Activated CD8-positive, alpha-beta memory T cell treated with anti-CD3 and anti-CD28 coated beads for 24 hours (primary cell): ENCODE results near the gene MYL3.

ENCODE experiments used
- DNase-seq: peaks from one replicate; pipeline ENCODE4 v3.0.0-alpha.2; 2020

The MYL3 gene

DNA sequence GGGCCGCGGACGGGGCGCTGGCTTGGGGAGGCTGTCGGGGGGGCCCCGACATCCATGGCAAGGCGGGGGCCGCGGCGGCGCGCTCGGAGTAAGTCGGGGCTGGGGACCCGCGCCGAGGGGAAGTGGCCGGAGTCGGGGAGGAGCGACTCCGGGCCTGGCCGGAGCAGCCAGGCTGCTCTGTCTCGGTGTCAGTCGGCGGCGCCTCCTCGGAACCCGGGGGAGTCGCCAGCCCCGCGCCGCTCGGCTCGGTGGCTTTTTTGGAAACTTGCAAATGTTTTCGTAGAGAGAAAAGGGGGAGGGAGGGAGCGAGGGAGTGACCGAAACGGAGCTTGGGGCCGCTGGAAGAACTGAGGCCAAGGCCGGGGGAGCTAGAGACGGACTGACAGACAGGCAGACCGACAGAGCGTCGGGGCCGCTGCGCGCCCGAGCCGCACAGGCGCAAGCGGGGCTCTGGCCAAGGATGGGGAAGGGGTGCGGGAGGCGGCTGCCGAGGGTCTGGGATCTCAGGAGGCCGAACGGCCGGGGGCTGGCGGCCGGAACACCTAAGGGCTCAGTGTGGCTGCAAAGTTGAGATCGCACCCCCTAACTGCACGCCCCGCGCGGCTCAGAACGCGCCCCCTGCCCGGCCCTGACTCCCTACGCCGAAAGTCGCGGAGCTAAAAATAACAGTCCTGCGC is 19.3 kb upstream of the MYL3 start:
- DNase-seq = peak; percentile 65

DNA sequence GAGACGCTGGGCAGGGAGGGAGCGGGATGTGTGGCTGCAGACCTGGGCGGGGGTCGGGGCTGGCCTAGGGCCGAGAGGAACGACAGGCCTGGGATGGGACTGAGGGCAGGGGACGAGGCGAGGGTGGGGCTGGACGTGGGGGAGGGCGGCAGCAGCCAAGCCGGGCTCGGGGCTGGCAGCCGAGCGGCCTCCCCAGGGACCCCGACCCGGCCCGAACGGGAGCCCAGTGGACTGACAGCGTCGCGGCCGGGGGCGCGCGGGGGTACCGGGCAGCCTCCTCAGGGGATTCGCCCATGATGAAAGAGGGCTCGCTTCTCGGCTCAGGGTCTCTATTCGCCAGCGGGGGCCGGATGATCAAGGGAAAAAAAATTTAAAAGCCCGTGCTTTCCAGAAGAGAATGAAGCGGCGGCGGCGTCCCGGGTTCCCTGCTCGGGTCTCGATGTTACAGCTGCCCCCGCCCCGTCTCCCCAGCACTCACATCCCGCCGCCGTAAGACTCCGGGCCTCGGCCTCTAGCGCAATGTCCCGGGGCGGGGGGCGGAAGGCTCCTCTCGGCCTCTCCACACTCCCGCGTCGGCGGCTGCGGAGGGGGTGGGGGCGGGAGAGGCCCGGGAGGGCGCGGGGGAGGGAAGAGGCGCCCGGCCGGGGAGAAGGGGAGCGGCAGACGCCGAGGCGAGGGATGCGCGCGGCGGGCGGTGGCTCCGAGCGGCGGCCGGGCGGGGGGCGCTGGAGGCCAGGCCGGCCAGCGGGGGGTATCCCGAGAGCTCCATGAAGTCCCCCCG is 18.5 kb upstream of the MYL3 start:
- peak; percentile 65 for DNase-seq

DNA sequence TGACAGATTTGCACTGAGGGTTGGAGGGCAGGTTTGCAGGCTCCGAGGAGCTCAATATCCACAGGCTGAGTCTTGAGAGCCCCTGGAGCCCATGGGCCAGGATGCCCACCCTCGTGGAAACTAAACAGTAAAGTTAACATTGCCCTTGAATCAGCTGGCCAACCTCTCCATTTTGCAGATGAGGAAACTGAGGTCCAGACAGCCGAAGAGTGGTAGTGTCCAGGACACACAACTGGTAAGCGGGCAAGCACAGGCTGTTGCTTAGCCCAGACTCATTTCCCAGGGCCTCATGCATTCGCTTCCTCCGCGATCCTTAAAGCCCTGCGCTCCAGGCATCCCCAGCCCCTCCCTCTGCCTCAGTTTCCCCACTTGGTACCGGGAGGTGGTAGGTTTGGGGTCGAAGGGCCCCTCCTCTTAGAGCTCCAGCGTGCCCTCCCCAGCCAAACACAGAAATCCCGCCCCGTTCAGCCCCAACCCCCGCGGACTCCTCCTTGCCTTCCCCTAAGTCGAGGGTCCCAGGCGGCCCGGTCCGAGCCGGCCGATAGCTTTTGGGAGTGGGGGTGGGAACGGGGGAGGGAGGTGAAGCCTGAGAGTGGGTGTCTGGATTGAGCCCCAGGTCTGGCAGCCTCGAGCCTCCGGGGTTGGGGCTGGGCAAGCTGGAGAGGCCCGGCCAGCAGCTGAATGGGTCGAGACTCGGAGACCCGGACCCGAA is 17.8 kb upstream of the MYL3 start:
- no peak for DNase-seq

DNA sequence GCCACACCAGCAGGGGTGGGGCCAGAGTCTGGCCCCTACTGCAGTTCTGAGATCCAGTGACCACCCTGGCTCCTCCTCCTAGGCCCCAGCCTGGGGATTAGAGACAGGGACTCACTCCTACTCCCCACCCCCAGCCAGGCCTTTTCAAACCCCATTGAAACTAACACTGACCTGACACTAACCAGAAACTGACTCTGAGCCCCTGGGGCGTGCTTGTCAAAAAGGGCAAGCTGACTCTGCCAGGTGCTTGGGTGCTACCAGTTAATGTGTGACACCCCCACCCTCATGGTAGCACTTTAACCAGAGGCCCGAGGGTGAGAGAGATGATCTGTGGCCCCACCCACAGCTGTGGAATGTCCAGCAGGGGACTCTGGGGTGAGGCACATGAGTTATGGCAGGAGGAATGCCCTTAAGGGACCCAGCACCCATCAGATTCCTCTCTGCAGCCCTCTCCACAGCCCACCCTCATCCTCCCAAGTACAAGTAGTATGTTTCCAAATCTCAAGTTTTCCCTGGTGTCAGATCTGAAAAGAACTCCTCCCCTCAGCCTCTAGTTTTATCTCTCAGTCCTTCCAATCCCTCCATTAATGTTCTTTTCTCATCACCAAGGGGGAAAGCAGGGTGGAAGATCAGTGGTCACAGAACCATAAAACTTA is 15.7 kb upstream of the MYL3 start:
- DNase-seq = no peak

DNA sequence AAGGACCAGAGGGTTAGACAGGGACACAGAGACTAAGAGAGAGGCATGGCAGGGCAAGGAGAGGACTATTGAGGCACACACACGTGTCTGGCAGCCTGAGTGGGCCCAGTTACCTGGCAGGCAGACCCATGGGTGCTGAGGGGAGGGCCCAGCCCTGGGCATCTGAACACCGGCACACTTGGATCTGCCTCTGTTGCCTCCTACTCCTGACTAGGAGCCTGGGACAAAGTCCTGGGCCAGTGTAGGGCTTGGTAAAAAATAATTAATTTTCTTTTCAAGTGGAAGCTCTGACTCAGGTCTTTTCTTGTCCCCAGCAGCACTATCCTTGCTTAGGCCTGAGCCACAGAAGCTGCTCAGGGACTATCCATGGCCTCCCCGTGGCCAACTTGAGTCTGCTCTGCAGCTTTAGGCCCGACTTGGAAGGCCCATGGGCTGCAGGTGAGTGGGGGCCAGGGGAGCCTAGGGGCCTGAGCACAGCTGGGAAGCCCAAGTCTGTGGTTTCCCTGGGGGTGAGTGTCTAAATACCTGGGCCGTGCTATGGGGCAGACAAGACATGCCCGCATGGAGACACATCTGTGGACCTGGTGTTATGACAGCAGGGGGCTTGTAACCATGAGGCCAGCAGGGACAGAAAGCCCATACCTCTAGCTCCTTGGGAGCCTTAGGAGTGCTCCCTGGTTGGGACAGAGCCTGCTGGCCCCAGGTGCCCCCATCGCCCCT is 14.3 kb upstream of the MYL3 start, which contains the start of gene PTH1R:
Gene PTH1R, plus strand, starts transcription at position 316 of the 720 bp plus-strand sequence. CDS start 5,839 bp downstream, outside the sequence.
- DNase-seq = no peak

DNA sequence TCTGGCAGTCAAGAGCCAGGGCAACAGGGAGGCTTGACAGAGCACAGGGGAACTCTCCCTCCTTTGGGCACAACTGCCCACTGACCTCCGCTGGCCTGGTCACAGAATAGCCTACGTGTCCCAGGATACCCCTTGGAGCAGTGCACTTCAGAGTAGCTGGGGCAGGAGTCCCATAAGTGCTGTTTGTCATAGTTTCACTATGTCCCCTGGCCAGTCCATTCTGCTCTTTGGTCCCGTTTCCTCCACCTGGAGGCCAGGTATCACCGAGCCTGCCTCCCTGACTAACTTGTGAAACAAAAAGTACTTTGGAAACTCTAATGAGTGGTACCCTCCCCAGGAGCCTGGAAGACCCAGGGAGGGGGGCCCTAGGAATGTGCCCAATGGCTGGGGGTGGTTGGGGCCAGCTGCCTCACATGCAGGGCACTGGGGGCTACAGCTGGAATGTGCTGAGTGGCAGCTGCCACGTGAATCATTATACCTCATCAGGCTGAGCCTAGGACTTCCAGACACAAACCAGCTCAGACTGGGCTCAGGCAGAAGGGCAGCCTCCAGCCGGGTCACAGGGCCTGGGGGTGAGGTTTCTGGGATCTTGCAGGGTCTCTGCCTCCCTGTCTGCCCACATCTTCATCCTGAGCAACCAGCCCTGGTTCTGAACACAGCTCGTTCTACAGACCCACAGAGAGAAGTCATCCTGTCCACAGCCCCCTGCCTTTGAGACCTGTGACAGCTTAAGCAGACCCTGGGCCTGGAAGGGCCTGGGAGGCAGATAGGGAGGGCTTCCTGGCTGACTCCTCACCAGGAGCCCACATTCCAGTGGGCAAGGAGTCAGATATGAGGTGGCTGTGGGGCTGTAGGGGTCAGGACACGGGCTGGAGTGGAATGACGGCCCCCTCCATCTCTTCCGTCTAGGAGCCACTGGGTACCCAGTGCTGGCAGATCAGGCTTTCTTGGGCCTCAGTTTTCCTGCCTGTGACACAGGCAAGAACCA is 13.4 kb upstream of the MYL3 start:
- DNase-seq = no peak

DNA sequence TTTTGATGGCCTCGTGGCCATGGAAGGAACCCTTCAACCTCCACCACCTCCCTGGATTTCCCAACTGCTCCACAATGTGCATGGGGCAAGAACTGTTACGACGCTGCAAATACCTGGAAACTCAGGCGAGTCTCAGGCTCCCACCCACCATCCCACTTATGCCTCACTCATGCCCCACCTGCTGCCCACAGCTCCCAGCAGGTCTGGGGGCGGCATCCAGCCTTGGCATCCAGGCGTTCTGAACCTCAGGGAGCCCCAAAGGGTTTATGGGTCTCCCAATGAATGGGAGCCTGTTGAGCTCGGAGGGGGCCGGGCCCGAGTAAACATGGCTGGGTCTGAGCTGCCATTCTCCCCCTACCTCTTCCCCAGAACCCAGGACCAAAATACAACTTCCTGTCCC is 12.3 kb upstream of the MYL3 start:
- no peak for DNase-seq

DNA sequence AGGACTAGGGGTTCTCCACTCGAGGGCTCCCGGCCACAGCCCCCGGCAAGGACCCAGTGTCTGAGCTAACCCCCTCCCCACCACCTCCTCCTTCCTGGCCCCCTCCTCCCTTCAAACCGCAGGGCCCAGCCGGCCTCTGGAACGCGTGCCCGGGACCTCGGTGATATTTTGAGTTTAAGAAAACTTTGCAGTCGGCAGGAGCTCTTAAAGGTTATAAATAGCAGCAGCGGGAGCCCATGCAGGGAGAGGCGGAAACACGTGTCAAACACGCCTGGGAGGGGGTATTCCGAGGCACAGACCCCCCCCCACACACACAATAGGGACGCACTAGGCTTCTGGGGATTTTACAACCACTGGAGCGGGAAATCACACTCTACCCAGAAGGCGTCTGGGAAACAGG is 11.2 kb upstream of the MYL3 start:
- DNase-seq = no peak

DNA sequence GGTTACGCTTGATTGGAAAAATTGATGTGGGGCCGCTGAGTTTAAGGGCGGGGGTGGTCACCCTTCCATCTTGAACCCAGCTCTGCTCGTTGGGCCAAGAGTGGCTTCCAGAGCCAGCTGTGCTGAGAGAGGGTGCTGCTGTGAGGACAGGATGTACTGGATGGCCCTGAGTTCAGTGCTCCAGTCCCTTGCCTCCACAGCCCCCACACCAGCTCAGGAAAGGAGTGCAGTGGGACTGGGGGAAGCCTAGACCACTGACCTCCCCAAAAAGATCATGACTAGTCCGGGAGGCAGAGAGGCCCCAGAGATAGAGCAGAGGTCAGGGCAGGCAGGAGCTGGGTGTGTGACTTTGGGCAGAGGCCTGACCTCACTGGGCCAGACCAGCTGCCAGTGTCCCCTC is 10.3 kb upstream of the MYL3 start:
- DNase-seq = no peak

DNA sequence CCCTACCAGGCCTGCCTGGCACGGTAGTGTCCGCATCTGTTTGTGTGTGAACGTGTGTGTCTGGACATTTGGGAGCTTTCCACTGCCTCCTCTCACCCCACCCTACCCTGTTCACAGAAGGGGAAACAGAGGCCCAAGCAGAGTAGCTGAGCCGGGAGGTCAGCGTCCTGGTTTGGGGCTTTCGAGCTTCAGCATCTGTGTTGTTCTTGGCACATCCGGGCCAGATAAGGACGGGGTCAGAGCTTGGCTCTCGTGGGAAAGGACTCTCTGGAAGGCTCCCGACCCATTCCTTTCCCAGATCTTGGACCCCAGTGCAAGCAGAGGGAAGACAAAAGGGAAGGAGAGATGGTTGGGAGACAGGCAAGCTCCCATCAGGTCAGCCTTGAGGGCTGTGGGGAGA is 8.0 kb upstream of the MYL3 start:
- DNase-seq = no peak

DNA sequence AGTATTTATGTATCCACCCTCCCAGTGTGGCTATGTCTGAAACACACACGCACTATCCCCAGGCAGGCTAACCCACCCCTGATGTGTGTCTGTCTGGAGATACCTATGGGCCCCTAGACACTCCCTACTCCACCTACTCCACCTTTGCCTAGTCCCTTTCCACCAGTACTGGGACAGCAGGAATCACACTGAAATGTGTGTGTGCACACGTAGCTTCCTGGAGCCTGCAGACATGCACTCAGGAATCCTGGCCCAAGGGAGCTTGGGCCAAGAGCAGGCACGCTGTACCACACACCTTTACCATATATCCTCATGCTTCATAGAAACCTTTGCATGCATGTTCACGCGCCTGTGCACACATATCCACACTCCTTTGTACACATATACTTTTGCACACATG is 7.4 kb upstream of the MYL3 start:
- no peak for DNase-seq

DNA sequence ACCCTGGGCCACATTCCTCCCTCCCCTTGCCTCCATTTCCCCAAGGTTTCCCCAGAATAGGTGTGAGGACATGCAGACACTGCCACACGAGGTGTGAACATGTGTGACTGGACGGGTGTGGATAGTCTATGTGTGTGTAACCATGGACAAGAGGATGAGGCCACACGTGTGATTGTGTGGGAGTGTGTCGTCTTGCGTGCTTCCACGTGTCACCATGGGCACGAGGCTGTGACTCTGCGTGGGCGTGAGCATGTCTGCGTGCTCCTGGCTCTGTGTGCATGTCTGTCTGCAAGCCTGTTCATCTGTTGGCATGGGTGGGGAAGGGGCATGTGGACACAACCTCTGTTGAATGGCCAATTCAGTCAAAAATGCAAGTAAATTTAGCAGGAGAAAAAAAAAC is 6.2 kb upstream of the MYL3 start:
- DNase-seq = no peak

DNA sequence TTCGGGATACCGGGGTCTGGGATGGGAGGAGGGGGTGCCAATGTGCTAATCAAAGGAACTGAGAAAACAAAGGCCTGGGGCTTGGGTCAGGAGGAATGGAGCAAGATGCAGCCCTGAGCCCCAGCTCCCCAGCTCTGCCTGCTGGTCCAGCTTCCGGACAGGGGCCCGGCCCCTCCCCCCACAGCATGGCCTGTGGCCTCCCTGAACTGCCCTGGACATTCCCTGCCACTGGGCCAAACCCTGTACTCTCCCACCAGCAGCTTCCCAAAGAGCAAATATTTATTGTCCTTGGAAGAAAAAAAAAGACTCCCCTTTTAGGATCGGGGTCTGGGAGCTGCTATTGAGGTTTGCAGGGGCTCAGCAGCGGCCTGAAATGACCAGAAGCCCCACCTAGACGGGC is 5.7 kb upstream of the MYL3 start:
- DNase-seq = no peak

DNA sequence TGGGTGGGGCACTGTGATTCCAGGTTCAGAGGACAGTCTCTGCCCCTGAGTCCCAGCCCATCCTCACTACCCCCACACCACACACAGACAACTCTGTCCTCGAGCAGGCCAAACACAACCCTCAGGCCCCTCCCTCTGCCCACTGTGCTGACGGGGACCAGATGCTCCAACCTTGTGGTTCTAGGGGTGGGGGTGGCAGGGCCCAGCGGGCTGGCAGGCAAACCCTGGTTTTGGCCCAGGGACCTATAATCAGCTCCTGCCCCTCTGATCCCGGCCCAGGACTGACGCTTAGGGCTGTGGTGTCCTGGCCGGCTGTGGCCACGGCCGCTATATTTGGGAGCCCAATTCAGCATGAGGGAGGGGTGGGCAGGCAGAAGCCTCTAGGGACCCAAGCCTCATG is 5.0 kb upstream of the MYL3 start:
- no peak for DNase-seq

DNA sequence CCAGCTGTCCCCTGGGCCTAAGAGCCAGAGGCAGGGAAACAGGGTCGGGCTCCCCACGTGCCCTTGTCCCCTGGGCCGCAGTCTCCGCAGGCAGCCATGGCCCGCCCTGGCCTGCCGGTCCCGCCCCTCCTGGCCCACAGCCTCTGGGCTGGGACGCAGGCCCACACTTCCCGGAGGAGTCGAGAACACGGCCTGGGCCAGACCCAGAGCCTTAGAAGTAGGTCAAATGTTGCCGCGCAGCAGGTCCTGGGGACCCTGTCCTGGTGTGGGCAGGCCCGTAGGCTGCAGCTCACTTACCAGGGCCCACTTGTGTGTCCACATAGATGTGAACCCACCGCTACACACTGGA is 4.3 kb upstream of the MYL3 start:
- DNase-seq = no peak

DNA sequence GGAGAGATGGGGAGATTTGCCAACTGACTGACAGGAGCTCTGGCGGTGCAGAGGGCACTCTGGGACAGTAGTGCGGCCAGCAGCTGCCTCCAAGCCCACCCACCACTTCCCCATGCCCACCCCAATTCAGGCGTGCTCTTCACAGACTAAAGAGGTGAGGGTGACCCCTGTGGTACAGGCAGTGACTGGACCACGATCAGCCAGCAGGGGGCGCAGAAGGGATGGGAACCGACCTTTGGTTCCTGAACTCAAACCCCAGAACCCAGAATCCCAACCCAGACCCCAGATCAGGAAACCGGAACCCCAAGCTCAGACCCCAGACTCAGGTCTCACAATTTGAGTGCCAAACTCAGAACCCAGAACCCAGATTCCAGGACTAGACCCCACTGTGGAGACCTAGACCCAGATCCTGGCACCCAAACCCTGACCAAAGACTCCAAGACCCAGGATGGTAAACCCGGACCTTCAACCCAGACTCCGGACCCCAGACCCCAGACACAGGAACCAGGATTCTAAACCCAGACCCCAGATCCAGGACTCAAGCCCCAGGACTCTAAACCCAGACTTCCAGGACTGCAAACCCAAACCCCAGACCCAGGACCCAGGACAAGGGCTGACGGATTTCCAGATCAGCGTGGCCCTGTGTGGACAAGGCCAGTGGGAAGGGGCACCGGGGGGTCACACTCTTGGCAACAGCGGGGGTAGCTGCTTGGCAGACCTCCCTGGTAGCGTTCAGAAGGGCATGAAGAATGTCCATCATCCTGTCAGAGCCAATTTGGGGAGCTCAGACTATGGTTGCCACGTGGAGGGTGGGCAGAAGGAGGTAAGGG is 3.7 kb upstream of the MYL3 start:
- DNase-seq = peak; percentile 95

DNA sequence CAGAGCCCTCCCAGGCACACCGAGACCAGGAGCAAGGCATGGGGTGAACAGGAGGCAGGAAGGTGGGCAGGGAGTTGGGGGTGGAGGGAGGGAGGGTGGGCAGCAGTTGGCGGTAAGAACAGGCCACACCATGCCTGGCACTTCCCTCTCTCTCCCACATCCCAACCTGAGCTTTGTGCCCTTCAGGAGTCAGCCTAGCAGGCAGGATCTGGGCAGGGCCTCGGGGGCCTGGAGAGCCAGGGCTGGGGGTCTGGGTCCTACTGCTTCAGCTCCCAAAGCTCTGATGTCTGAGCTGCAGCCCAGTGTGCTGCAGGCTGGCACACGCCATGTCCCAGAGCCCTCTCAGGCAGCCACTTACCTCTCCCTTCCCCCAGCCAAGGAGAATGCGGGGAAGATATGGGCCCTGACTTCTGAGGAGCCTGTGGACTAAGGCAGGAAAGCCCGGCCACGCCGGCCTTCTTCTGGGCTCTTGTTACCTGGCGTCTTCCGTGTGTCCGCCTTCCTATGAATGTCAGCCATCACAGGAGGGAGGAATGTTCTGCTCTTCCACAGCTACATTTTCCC is 2.9 kb upstream of the MYL3 start:
- DNase-seq = no peak

DNA sequence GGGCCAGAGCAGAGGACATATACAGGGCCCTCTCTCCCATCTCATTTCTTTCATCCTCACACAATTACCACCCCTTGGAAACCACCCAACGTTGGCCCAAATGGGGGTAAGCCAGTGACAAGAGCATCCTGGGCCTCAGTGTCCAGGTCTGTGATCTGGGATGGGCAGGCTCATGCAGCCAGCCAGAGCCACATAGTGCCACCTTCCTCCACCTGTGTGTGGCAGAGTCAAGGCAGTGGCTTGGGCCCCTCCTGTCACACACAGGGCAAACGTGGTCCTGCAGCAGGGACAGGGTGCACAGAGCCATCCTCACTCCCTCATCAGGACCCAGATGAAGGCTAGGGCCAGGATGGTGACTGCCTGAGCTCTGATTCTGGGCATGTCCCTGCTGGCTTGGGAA is 2.3 kb upstream of the MYL3 start:
- DNase-seq = no peak

DNA sequence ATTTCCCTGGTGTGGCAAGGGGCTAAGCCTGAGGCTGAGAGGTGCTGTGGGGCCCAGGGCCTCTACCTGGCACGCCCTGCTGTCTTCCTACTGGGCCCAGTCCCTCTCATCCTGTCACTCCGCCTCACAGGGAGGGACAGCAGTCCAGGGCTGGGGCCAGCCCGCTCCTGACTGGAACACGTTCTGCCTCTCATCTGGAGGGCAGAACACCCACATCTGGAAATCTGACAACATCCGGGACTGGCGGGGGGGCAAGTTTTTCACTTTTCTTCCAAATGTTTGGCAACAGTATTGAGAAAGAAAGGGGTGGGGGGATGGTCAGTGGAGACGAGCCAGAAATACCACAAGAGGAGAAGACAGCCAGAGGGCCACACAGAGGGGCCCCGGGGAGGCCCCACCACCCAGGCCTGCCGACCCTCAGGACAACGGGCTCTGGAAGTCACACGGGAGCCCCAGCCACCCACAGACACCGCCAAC is 1.8 kb upstream of the MYL3 start:
- no peak for DNase-seq
